GM21367 (cell line): Measurements from ENCODE around the gene CEP104.
"Not testable (repeated sequence)": the region's sequence is repeated elsewhere in the genome, so short reads cannot be mapped to it uniquely, and the experiment has no call there.

Source experiments
- ATAC-seq: cut with Tn5 transposase; IDR thresholded peaks from one replicate; pipeline ENCODE4 v1.9.1; 2021; ENCODE audit not compliant: unreplicated experiment

CEP104 gene

DNA sequence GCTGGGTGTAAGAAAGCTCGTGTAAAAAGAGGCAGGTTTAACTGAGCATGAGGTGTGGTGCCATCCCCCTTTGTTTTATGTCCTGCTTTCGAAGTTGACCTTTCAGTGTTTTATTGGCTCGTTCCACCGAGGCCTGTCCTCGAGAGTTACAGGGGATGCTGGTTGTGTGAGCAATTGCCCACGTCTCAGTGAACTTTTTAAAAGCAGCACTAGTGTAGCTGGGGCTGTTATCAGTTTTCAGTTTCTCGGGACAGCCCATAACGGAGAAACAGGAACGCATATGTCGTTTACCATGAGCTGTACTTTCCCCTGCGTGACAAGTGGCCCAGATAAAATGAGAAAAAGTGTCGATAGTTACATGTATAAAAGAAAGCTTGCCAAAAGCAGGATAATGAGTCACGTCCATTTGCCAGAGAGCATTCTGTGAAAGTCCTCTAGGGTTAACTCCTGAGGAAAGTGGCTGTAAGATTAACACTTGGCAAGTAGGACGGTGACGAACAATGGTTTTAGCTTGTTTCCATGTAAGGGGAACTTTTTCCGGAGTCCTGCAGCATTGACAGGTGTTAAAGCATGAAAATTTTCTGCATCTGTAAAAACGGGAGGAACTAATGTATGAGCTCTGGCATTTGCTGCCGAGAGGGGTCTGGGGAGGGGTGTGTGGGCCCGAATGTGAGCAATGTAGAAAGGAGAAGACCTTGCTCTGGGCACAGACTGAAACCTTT lies 52.9 kb downstream of the CEP104 start:
- no peak for ATAC-seq

GRCh38 chr1:3800795-3801194 lies 56.2 kb downstream of the CEP104 start:
- ATAC-seq = not testable (repeated sequence)

GRCh38 chr1:3799976-3800685 lies 56.9 kb downstream of the CEP104 start:
- ATAC-seq = no peak

DNA sequence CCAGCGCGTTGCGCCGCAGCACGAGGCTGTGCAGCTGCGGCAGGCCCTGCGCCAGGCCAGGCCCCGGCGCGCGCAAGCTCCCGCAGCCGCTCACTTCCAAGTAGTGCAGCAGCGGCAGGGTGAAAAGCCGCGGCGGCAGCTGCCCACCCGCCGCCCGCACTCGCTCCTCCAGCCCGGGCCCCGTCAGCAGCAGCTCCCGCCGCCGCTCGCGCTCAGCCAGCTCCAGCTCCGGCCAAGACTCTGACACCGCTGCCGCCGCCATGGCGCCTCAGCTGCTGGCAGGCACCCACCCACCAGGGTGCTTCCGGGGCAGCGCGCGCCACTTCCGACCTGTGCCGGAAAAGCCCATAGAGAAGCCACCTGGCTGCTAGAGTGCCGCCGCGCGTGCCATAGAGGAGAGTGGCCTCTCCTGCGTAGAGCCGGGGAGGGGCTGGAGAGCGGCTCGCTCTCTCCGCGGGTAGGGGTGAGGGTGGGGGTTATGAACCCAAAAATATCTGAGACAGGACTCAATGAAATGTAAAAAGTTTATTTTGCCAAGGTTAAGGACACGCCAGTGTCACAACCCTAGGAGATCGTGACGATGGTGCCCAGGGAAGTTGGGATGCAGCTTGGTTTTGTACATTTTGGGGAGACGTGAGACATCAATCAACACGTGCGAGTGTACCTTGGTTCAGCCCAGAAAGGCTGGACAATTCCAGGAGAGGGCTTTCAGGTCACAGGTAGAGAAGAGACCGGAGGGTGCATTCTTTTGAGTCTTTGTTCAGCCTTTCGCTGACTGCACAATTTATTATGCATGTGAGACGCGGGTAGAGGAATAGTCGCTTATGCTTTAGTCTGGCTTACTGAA lies 60.6 kb downstream of the CEP104 start, which contains the start of gene LRRC47:
Gene LRRC47, minus strand, starts transcription at position 284 of the 847 bp plus-strand sequence. Its CDS starts 22 bp downstream, at position 262.
- peak; percentile 96 for ATAC-seq

DNA sequence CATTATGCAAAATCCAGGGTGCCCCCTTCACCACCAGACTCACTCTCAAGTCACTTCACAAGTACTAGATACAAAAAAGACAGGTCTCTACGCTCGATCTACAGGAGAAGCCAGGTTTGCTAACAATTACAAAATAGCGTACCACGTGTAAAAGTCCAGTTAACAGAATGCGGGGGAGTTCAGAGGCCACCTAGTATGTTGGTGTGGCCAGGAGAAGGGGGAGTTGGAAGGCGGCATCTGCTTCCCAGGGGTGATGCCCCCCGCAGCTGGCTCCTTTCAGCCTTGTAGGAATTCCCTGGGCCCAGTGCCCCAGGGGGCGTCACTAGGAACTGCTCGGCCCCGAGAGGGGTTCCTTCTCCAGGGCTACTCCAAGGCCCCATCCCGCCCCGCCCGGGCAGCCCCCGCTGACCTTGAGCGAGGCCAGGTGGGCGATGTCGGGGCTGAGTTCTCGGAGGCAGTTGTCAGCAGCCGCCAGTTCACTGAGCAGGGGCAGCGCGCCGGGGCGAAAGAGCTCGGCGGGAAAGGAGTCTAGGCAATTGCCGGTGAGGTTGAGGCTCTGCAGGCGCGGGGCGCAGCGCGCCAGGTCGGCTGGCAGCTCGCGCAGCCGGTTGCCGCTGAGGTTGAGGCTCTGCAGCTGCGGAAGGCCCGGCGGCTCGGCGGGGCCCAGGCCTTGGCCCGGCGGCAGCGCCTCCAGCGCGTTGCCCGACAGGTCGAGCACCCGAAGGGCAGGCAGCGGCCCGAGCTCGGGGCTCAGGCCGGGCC lies 61.4 kb downstream of the CEP104 start:
- ATAC-seq = peak; percentile 12

- ATAC-seq = no peak
These were observed 66.1 kb downstream of the CEP104 start for GRCh38 chr1:3790952-3791351.

DNA sequence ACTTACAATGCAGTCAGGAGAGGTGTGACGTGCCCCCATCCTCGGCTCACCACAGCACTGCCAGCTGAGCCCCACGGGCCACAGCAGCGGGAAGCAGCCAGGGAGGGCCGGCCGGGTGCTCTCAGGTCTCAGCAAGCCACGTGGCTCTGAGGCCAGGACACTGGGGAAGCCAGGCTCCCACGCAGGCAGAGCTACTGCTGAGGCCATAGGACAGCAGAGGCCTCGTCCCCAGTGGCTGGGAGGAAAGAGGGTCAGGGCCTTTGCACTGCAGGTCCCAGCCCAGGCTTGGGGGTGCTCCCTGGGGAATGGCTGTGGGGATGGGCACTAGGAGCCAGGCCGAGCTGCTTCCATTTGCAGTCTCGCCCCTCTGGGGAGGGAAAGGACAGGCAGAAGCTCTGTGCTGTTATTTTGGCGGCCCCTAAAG lies 66.5 kb downstream of the CEP104 start:
- no peak for ATAC-seq

GRCh38 chr1:3789421-3790300 lies 67.3 kb downstream of the CEP104 start:
- ATAC-seq = no peak

DNA sequence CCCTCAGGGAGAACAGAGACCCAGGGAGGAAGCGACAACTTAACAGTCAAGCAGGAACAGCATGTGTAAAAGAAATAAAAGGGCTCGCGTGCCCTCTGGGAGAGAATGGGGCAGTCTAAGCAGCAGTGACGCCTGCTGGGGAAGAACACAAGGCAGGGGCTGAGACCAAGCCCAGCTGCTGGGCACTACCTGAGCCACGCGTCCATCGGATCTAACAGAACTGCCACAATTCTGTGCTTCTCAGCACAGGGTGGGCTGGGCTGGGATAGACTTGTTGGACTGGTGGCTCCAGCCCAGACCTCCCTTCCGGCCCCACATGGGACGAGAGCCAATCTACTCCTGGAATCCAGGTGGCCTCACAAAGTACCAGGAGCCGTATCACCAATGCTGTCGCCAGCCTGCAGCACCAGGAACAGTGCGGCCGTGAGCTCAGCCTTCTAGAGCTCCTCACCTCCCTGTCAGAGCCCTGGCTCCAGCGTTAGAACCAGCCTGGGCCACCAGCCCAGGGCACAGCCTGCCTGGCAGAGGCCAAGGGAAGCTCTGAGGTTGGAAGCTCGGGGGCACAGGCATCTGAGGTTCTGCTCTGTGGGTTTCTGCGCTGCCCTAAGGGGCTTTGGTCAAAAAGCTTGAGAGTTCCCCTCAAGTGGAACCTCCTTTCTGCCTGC lies 68.1 kb downstream of the CEP104 start:
- ATAC-seq = no peak

- ATAC-seq = no peak
These were observed 69.0 kb downstream of the CEP104 start for GRCh38 chr1:3787745-3788605.

DNA sequence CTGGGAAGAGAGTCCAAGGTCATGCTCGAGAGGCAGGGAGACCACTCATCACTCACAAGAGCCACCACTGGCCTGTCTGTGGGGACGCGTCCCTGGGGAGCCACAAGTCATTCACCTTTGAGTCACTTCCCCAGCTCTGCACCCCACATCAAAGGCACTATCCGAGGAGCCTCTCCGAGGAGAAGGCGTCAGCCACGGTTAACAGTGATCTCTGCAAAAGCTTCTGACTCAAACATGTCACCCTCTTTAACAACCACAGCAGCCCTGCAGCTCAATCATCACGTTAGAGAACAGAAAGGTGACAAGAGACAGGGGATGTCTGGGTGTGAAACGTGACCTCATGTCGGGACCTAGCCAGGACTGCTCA lies 69.7 kb downstream of the CEP104 start:
- no peak for ATAC-seq

DNA sequence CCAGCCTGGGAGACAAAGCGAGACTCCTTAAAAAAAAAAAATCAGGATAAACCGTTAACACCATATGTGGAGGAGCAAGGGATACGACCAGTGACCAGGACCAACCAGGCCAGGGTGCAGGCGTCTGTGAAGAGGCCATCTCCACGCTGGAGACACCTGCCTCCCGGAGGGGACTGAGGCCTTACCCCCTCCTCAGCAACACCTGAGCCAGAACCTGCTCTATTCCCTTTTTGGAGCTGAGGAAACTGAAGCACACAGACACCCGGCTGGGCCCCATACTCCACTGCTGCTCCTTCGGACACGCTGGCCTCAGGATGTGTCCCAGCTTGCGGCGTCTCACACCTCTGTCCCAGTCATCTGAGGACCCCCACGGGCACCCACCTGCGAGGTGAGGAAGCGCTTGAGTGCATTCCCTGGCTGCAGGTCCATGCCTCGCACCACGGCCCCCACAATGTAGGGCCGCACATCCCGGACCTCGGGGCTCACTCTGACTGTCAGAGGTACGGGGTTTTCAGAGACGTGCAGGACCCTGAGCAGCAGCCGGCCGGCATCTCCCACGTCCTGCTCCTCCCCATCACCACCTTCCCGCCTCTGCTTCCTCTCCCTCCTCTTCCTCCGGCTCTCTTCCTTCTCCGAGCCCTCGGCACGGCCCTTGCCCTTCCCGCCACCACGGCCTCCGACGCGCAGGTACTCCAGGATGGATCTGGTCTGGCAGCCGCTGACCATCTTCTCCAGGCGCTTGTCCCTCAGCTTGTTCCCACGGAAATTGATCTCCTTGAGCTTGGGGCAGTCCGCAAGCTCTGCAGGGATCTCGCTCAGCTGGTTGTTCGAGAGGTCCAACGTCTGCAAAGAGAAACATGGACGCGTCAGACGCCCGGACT lies 70.3 kb downstream of the CEP104 start:
- ATAC-seq = no peak

DNA sequence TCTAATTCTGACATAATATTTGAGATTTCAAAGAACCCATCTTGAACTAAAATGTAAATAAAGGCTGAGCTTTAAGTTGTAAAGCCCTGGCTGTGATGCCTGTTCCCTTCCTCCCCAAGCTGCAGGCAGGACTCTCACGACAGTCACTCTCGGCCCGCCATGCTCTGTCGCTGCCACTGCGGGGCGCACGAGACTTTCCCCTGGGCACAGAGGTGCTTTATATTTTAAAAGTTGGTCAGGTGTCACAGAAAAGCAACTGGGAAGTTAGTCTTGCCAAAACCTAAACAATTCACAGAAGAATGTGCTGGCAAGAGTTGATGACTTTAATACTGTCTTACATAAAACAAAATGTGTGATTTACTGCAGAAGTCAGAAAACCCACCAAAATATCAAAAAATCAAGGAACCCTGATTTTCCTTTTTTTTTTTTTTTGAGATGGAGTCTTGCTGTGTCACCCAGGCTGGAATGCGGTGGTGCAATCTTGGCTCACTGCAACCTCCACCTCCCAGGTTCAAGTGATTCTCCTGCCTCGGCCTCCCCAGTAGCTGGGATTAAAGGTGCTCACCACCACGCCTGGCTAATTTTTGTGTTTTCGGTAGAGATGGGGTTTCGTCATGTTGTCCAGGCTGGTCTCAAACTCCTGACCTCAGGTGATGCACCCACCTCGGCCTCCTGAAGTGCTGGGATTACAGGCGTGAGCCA lies 71.4 kb downstream of the CEP104 start:
- no peak for ATAC-seq

DNA sequence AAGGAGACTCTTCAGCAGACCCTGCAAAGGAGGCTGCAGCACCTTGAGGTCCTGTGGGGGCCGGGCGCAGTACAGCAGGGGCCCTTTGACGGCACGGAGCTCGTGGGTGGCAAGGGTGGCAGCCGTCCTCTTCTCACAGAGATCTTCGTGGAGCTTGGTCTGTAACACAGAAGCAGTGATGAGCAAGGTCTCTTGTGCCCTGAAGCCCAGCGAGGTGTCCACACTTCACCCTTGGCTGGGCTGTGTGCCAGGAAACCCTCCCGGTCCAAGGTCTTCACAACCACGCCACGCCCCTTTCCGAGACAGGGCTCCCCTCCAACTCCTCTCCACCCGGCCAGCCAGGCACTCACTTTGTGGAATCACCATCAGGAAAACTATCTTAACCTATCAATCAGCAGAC lies 72.0 kb downstream of the CEP104 start:
- no peak for ATAC-seq

- no peak for ATAC-seq
These were observed 73.1 kb downstream of the CEP104 start for GRCh38 chr1:3783651-3784474.

DNA sequence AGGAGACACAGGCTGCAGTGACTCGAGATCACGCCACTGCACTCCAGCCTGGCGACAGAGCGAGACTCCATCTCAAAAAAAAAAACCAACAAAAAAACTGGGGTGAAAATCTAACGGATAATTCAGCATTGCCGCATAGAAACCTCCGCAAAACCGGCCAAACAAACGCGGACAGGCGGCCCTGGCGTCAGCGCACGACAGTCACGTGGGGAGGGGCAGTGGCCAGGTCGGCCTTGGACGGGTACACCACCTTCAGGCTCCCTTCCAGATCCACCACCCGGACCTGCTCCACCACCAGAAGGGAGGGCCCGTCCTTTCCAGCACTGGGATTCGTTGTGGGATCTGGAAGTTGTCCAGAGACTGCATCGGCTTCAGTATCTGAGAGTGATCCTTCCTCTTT lies 76.1 kb downstream of the CEP104 start:
- ATAC-seq = no peak
